HCT116 (cell line): ENCODE results near the gene GRB10. TPM values are rescaled to one million over a fixed set of nuclear protein-coding genes. Genes with fewer than 3 reads are reported as not detected.

ENCODE experiments used
- ATAC-seq: fragments of 200-7000 bp; cut with Tn5 transposase; 2 replicates; pipeline ENCODE4 v1.9.1; 2020; ENCODE audit warnings: mild to moderate bottlenecking, moderate library complexity
- BruUV-seq: library from RNA; stranded (reverse); fragments of 400-500 nt; replicated peaks from 2 replicates; lab custom pipeline; 2021; lab: Mats Ljungman, UMichigan
- CTCF ChIA-PET: fragments of 300-600 bp; sonication (Branson Sonifier 250); formaldehyde crosslinking; loops from one replicate; lab custom pipeline; 2021; ENCODE audit warnings: antibody characterized with exemption; lab: Charles Lee
- POLR2A ChIA-PET: fragments of 300-600, 350-600 bp; sonication (Branson Sonifier 250); formaldehyde crosslinking; loops from one replicate; lab custom pipeline; 2021; ENCODE audit warnings: antibody characterized with exemption; lab: Charles Lee
- RAD21 ChIA-PET, 2 experiments: fragments of 300-600 bp; sonication (Branson Sonifier 250); formaldehyde crosslinking; loops; one replicate each; lab custom pipeline; 2023; ENCODE audit warnings: low total read pairs in 2 of 2; ENCODE audit not compliant: uncharacterized antibody in 2 of 2, unreplicated experiment in 2 of 2, low non-redundant PET in 1 of 2; lab: Charles Lee
- DNase-seq: peaks from one replicate; pipeline ENCODE4 v3.0.0-alpha.2; 2010; ENCODE audit warnings: low read depth, low spot score
- H2AFZ ChIP-seq: fragments of 200-600 bp; shearing (Covaris generic), sonication (generic); 2 replicates; pipeline ENCODE4 v1.6.1; 2017; ENCODE audit warnings: low read depth, mixed run types, mixed read lengths, antibody characterized with exemption, low read length; ENCODE audit not compliant: poor library complexity, severe bottlenecking
- H3K27ac ChIP-seq: 2 replicates; pipeline ENCODE4 v1.5.1; 2012; ENCODE audit warnings: low read depth, low read length
- H3K27me3 ChIP-seq: fragments of 200-600 bp; sonication (generic); 2 replicates; pipeline ENCODE4 v1.6.1; 2016; ENCODE audit warnings: mixed run types, low read length, mixed read lengths; ENCODE audit not compliant: insufficient read depth
- H3K36me3 ChIP-seq, 2 experiments: fragments of 200-500 bp in 1 of 2; fragments of 200-600 bp in 1 of 2; sonication (Bioruptor generic) in 1 of 2; sonication (generic) in 1 of 2; 2 replicates each; pipeline versions ENCODE4 v1.5.1 to v1.6.1; 2014 to 2016; ENCODE audit warnings: low read length in 2 of 2, inconsistent platforms in 1 of 2, mixed read lengths in 1 of 2, mixed run types in 1 of 2; ENCODE audit not compliant: insufficient read depth in 2 of 2, control insufficient read depth in 1 of 2
- H3K4me1 ChIP-seq, 2 experiments: fragments of 200-600 bp in 1 of 2; sonication (generic) in 1 of 2; 2 replicates each; pipeline versions ENCODE4 v1.5.1 to v1.6.1; 2012 to 2017; ENCODE audit warnings: low read length in 2 of 2, inconsistent platforms in 1 of 2, mild to moderate bottlenecking in 1 of 2, mixed read lengths in 1 of 2, mixed run types in 1 of 2, moderate library complexity in 1 of 2; ENCODE audit not compliant: insufficient read depth in 2 of 2, control insufficient read depth in 1 of 2
- H3K4me2 ChIP-seq: fragments of 200-600 bp; sonication (generic); 2 replicates; pipeline ENCODE4 v1.6.1; 2017; ENCODE audit warnings: mixed run types, low read length, mixed read lengths
- H3K4me3 ChIP-seq, 2 experiments: fragments of 200-600 bp in 1 of 2; sonication (generic) in 1 of 2; replicated peaks in 1 of 2; 2 replicates each; pipeline ENCODE4 v1.5.1; 2011 to 2016; ENCODE audit warnings: low read length in 2 of 2, control low read depth in 1 of 2, low read depth in 1 of 2, mild to moderate bottlenecking in 1 of 2, mixed read lengths in 1 of 2, mixed run types in 1 of 2
- H3K79me2 ChIP-seq: fragments of 200-600 bp; sonication (generic); 2 replicates; pipeline ENCODE4 v1.6.1; 2017; ENCODE audit warnings: mild to moderate bottlenecking, mixed run types, low read length, moderate library complexity, mixed read lengths; ENCODE audit not compliant: insufficient read depth
- H3K9ac ChIP-seq: fragments of 200-600 bp; sonication (generic); 2 replicates; pipeline ENCODE4 v1.6.1; 2016; ENCODE audit warnings: low read length, mixed read lengths
- H3K9me2 ChIP-seq: fragments of 200-600 bp; sonication (generic), shearing (Covaris generic); 2 replicates; pipeline ENCODE4 v1.6.1; 2017; ENCODE audit warnings: mixed run types, mild to moderate bottlenecking, moderate library complexity; ENCODE audit not compliant: insufficient read depth
- H3K9me3 ChIP-seq, 2 experiments: fragments of 200-500 bp in 1 of 2; fragments of 200-600 bp in 1 of 2; sonication (Bioruptor generic) in 1 of 2; sonication (generic) in 1 of 2; 2 replicates each; pipeline ENCODE4 v1.6.1; 2014 to 2017; ENCODE audit warnings: low read length in 2 of 2, mixed read lengths in 2 of 2, inconsistent platforms in 1 of 2, low read depth in 1 of 2, mild to moderate bottlenecking in 1 of 2, mixed run types in 1 of 2, moderate library complexity in 1 of 2; ENCODE audit not compliant: control insufficient read depth in 1 of 2, insufficient read depth in 1 of 2
- H4K20me1 ChIP-seq: fragments of 200-600 bp; sonication (generic), shearing (Covaris generic); 2 replicates; pipeline ENCODE4 v1.6.1; 2017; ENCODE audit warnings: mixed run types, mild to moderate bottlenecking, moderate library complexity; ENCODE audit not compliant: insufficient read depth
- EZH2 ChIP-seq: fragments of 200-600 bp; sonication (generic); IDR thresholded peaks from 2 replicates; pipeline ENCODE4 v1.6.1; 2017; ENCODE audit warnings: antibody characterized with exemption, mixed run types
- FOSL1 ChIP-seq: IDR thresholded peaks from 2 replicates; pipeline ENCODE4 v1.6.1; 2012; ENCODE audit warnings: low read depth
- SP1 ChIP-seq: IDR thresholded peaks from 2 replicates; pipeline ENCODE4 v1.6.1; 2012; ENCODE audit warnings: low read depth
- intact Hi-C: fragments of 100-400 bp; cut with micrococcal nuclease; formaldehyde crosslinking; loops from 2 replicates; pipeline ENCODE4 v1.10.0; 2022
- total RNA-seq: library from RNA; stranded (reverse); gene quantifications from one replicate; pipeline ENCODE4 v1.2.1, GENCODE V29; 2021; ENCODE audit not compliant: unreplicated experiment
- TF ChIP-seq, protein P1 (sequence below): IDR thresholded peaks from 2 replicates; pipeline ENCODE4 v1.6.1; 2011; ENCODE audit warnings: mild to moderate bottlenecking, low read length, moderate library complexity; ENCODE audit not compliant: insufficient replicate concordance; ENCODE audit errors: extremely low read depth
- TF ChIP-seq, protein P2 (sequence below), 3 experiments: fragments of 200-600 bp in 1 of 3; sonication (generic) in 1 of 3; IDR thresholded peaks in 2 of 3; conservative IDR thresholded peaks in 1 of 3; 2 replicates each; pipeline ENCODE4 v1.5.1; 2012 to 2017; ENCODE audit warnings: low read depth in 2 of 3, low read length in 2 of 3, antibody characterized with exemption in 1 of 3, borderline replicate concordance in 1 of 3, control low read depth in 1 of 3, mild to moderate bottlenecking in 1 of 3, mixed read lengths in 1 of 3, mixed run types in 1 of 3, moderate library complexity in 1 of 3; ENCODE audit not compliant: insufficient read depth in 1 of 3

GRB10 gene
- total RNA-seq, 1 experiment from 2014 or later: 37.3 TPM

DNA sequence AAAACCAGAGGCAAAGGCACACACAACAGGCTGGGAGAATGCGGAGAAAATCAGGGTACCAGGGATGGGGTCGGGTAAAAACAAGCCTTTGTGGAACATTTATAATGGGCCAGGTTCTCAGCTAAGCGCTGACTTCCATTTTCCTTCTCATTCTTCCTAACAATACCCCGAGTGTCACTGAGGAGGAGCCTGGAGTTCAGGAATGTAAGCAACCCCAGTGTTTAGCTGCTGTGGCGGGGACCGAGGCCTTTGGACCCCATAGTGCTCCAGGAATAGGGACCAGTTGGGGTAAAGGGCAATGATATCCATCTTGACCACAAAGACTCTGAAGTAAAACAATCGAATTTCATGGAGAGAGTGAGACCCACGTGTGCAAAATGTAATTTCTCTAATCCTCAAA is 34.2 kb downstream of the GRB10 start:
- BruUV-seq: no TSS peak
- DNase-seq: no peak
- Histone ChIP-seq H3K4me2 (no peak overlapping the region), H3K27me3 (no peaks in the 10 kb centered on the region), H2AFZ (no peak overlapping the region), H3K9ac (no peak overlapping the region)
- no peak for ATAC-seq
- CTCF ChIA-PET: no interaction called here
- TF ChIP-seq SP1 (no peak), FOSL1 (no peak), EZH2 (no peak)
- TF ChIP-seq, protein P1, sequence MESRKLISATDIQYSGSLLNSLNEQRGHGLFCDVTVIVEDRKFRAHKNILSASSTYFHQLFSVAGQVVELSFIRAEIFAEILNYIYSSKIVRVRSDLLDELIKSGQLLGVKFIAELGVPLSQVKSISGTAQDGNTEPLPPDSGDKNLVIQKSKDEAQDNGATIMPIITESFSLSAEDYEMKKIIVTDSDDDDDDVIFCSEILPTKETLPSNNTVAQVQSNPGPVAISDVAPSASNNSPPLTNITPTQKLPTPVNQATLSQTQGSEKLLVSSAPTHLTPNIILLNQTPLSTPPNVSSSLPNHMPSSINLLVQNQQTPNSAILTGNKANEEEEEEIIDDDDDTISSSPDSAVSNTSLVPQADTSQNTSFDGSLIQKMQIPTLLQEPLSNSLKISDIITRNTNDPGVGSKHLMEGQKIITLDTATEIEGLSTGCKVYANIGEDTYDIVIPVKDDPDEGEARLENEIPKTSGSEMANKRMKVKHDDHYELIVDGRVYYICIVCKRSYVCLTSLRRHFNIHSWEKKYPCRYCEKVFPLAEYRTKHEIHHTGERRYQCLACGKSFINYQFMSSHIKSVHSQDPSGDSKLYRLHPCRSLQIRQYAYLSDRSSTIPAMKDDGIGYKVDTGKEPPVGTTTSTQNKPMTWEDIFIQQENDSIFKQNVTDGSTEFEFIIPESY: no peak
- TF ChIP-seq, protein P2, sequence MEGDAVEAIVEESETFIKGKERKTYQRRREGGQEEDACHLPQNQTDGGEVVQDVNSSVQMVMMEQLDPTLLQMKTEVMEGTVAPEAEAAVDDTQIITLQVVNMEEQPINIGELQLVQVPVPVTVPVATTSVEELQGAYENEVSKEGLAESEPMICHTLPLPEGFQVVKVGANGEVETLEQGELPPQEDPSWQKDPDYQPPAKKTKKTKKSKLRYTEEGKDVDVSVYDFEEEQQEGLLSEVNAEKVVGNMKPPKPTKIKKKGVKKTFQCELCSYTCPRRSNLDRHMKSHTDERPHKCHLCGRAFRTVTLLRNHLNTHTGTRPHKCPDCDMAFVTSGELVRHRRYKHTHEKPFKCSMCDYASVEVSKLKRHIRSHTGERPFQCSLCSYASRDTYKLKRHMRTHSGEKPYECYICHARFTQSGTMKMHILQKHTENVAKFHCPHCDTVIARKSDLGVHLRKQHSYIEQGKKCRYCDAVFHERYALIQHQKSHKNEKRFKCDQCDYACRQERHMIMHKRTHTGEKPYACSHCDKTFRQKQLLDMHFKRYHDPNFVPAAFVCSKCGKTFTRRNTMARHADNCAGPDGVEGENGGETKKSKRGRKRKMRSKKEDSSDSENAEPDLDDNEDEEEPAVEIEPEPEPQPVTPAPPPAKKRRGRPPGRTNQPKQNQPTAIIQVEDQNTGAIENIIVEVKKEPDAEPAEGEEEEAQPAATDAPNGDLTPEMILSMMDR (IDR thresholded peaks at IDR 0.05 in 2 of 3, conservative IDR thresholded peaks at IDR 0.05 in 1 of 3; ENCODE audit: borderline replicate concordance in 1 of 3, insufficient read depth in 1 of 3, low read depth in 2 of 3, low read length in 2 of 3): no peak
- TF ChIP-seq, all 23 proteins: peak for 0
- H3K4me1 ChIP-seq: no peaks in the 10 kb centered on the region
- H3K4me3 ChIP-seq: no peak overlapping the region
- H3K9me2 ChIP-seq: no peaks in the 10 kb centered on the region
- no peaks in the 10 kb centered on the region for H3K36me3 ChIP-seq
- no peaks in the 10 kb centered on the region for H3K79me2 ChIP-seq
- POLR2A ChIA-PET: no interaction called here
- RAD21 ChIA-PET: no interaction called here
- no peaks in the 10 kb centered on the region for H4K20me1 ChIP-seq
- H3K27ac ChIP-seq: no peak overlapping the region
- H3K9me3 ChIP-seq: no peaks in the 10 kb centered on the region
- intact Hi-C loops: no loop called here
